GM18861 (cell line): ENCODE results near the gene FATE1.

Experiments
- ATAC-seq: cut with Tn5 transposase; IDR thresholded peaks from one replicate; pipeline ENCODE4 v1.9.1; 2021; ENCODE audit not compliant: unreplicated experiment

FATE1 gene

GRCh38 chrX:151703487-151703886 lies 12.3 kb upstream of the FATE1 start:
- no peak for ATAC-seq

- ATAC-seq, result no peak
Measured at GRCh38 chrX:151704041-151704663, 11.7 kb upstream of the FATE1 start.

GRCh38 chrX:151708821-151709220 lies 7.0 kb upstream of the FATE1 start:
- no peak for ATAC-seq

- ATAC-seq, result no peak
Measured at GRCh38 chrX:151710457-151710856, 5.4 kb upstream of the FATE1 start.

GRCh38 chrX:151711154-151711553 lies 4.7 kb upstream of the FATE1 start:
- no peak for ATAC-seq

GRCh38 chrX:151711787-151712186 lies 4.0 kb upstream of the FATE1 start:
- ATAC-seq, result no peak

GRCh38 chrX:151712253-151712652 lies 3.6 kb upstream of the FATE1 start:
- ATAC-seq, result no peak

GRCh38 chrX:151713849-151714248 lies 2.0 kb upstream of the FATE1 start:
- no peak for ATAC-seq

GRCh38 chrX:151714362-151714761 lies 1.5 kb upstream of the FATE1 start:
- no peak for ATAC-seq

- ATAC-seq, result no peak
Measured at GRCh38 chrX:151722241-151722846, 6.5 kb downstream of the FATE1 start.

- no peak for ATAC-seq
Measured at GRCh38 chrX:151723156-151723760, 7.4 kb downstream of the FATE1 start.

GRCh38 chrX:151724563-151725337 lies 8.9 kb downstream of the FATE1 start:
- no peak for ATAC-seq

- no peak for ATAC-seq
Measured at GRCh38 chrX:151725338-151725614, 9.4 kb downstream of the FATE1 start.

- ATAC-seq, result no peak
Measured at GRCh38 chrX:151726751-151727150, 10.9 kb downstream of the FATE1 start.

- ATAC-seq, result no peak
Measured at GRCh38 chrX:151727346-151727745, 11.5 kb downstream of the FATE1 start.

GRCh38 chrX:151729056-151729725 lies 13.4 kb downstream of the FATE1 start:
- ATAC-seq, result no peak

GRCh38 chrX:151734446-151734845 lies 18.6 kb downstream of the FATE1 start, which contains the start of gene CNGA2:
CNGA2 (plus strand) TSS chrX:151734746; CDS start chrX:151738484, 3,738 bp downstream.
- ATAC-seq, result no peak

- no peak for ATAC-seq
Measured at GRCh38 chrX:151735219-151735618, 19.4 kb downstream of the FATE1 start.

- no peak for ATAC-seq
Measured at GRCh38 chrX:151736685-151737084, 20.9 kb downstream of the FATE1 start.

GRCh38 chrX:151737494-151737893 lies 21.7 kb downstream of the FATE1 start:
- no peak for ATAC-seq

GRCh38 chrX:151738751-151739150 lies 22.9 kb downstream of the FATE1 start:
- no peak for ATAC-seq
